Measurements from ENCODE around the gene CTXND1.

DNA sequence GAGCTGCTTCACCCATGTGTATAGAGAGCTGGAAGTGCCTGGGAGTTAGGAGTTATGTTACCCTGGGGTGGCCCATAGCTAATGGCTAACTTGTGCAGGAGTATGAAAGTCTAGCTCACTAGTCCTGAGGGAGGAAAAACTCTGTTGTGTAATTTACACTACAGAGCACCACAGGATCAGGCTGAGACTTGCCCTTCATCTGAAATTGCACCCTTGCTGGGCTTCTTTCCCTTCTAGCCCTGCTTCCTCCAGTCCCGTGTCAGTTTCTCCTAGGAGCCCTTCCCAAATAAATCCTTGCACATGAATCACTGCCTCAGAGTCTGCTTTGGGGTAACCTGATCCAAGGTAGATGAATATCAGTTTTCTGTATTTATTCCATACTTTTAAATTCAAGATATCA is 40.0 kb downstream of the CTXND1 start:
- TF ChIP-seq ZNF274 (IDR thresholded peaks at IDR 0.05; ENCODE audit: low read length), result no peak
- TF ChIP-seq ZNF274 (tag by site-specific recombination; IDR thresholded peaks at IDR 0.05; ENCODE audit: borderline replicate concordance), result no peak
- TF ChIP-seq SETDB1 (IDR thresholded peaks at IDR 0.05; ENCODE audit: insufficient read length, low read length), result no peak

All from HEK293 (cell line).